GM23248 (cell line): ENCODE data around the gene ASIC2. TPM values are rescaled to one million over a fixed set of nuclear protein-coding genes. Genes with fewer than 3 reads are reported as not detected.

Source experiments
- DNase-seq: peaks from one replicate; pipeline ENCODE4 v3.0.0-alpha.2; 2015
- H2AFZ ChIP-seq: fragments of 200-600 bp; sonication (generic); 2 replicates; pipeline ENCODE4 v1.6.1; 2016; ENCODE audit warnings: antibody characterized with exemption
- H3F3A ChIP-seq: fragments of 200-600 bp; sonication (generic); 2 replicates; pipeline ENCODE4 v1.6.1; 2016; ENCODE audit warnings: mild to moderate bottlenecking, antibody characterized with exemption, mixed run types; ENCODE audit not compliant: insufficient read depth
- H3K27ac ChIP-seq: fragments of 200-600 bp; sonication (generic); 2 replicates; pipeline ENCODE4 v1.5.1; 2016; ENCODE audit warnings: mild to moderate bottlenecking
- H3K27me3 ChIP-seq: fragments of 200-600 bp; sonication (generic); replicated peaks from 2 replicates; pipeline ENCODE4 v1.6.1; 2016; ENCODE audit warnings: mild to moderate bottlenecking; ENCODE audit not compliant: insufficient read depth
- H3K36me3 ChIP-seq: fragments of 200-600 bp; sonication (generic); 2 replicates; pipeline ENCODE4 v1.6.1; 2016; ENCODE audit warnings: low read depth, mild to moderate bottlenecking
- H3K4me1 ChIP-seq: fragments of 200-600 bp; sonication (generic); 2 replicates; pipeline ENCODE4 v1.6.1; 2016; ENCODE audit warnings: mild to moderate bottlenecking; ENCODE audit not compliant: insufficient read depth
- H3K4me2 ChIP-seq: fragments of 200-600 bp; sonication (generic); one replicate; pipeline ENCODE4 v1.6.1; 2016; ENCODE audit warnings: mild to moderate bottlenecking; ENCODE audit not compliant: unreplicated experiment
- H3K4me3 ChIP-seq: fragments of 200-600 bp; sonication (generic); 2 replicates; pipeline ENCODE4 v1.5.1; 2016; ENCODE audit warnings: mild to moderate bottlenecking
- H3K79me2 ChIP-seq: fragments of 200-600 bp; sonication (generic); 2 replicates; pipeline ENCODE4 v1.6.1; 2016; ENCODE audit warnings: mild to moderate bottlenecking; ENCODE audit not compliant: insufficient read depth
- H3K9ac ChIP-seq: fragments of 200-600 bp; sonication (generic); 2 replicates; pipeline ENCODE4 v1.6.1; 2016; ENCODE audit warnings: mild to moderate bottlenecking
- H3K9me2 ChIP-seq: fragments of 200-600 bp; sonication (generic); 2 replicates; pipeline ENCODE4 v1.6.1; 2016; ENCODE audit warnings: mixed run types, mild to moderate bottlenecking, moderate library complexity; ENCODE audit not compliant: insufficient read depth
- H3K9me3 ChIP-seq: fragments of 200-600 bp; sonication (generic); one replicate; pipeline ENCODE4 v1.6.1; 2017; ENCODE audit warnings: low read depth
- H4K20me1 ChIP-seq: fragments of 200-600 bp; sonication (generic); 2 replicates; pipeline ENCODE4 v1.6.0; 2016; ENCODE audit not compliant: insufficient read depth
- EZH2 ChIP-seq: fragments of 200-600 bp; sonication (generic); IDR thresholded peaks from 2 replicates; pipeline ENCODE4 v1.6.1; 2018; ENCODE audit warnings: antibody characterized with exemption, mild to moderate bottlenecking; ENCODE audit not compliant: insufficient read depth, poor library complexity, severe bottlenecking
- EZH2phosphoT487 ChIP-seq: fragments of 200-600 bp; sonication (generic); IDR thresholded peaks from 2 replicates; pipeline ENCODE4 v1.6.1; 2018; ENCODE audit warnings: antibody characterized with exemption, moderate library complexity, mild to moderate bottlenecking, low read depth; ENCODE audit not compliant: insufficient read depth
- WGBS, 2 experiments: methylation state at CpG; one replicate each; pipeline ENCODE4 v1.1.6; 2015 to 2017; ENCODE audit warnings: low lambda C conversion rate in 2 of 2, low coverage in 1 of 2; ENCODE audit errors: missing lambda C conversion rate in 2 of 2; 5-methylcytosine and 5-hydroxymethylcytosine counted together
- in situ Hi-C: fragments of 300-500 bp; cut with MboI; formaldehyde crosslinking; loops from 2 replicates; pipeline ENCODE4 v1.15.0; 2020
- polyA plus RNA-seq: library from polyadenylated mRNA; unstranded; fragments of >200 nt; fragmentation: Nextera tagmentation; extraction: Ambion mirVana; gene quantifications from 2 replicates; pipeline ENCODE4 v1.2.1, GENCODE V29; 2016
- total RNA-seq: library from RNA; depleted of rRNA; stranded (reverse); fragments of >200 nt; shearing (Covaris generic); gene quantifications from 2 replicates; pipeline ENCODE4 v1.2.3, GENCODE V29; 2014

Gene ASIC2
- total and polyA plus RNA-seq, 2 experiments from 2014 or later: under 0.01 TPM; not detected in 1

- TF ChIP-seq EZH2phosphoT487 (no peak), EZH2 (no peak)
- Histone ChIP-seq H3K4me2 (no peak overlapping the region), H3K4me3 (no peak overlapping the region), H3K27me3 (peaks cover 5% of the 10 kb centered on the region), H3K9me2 (no peaks in the 10 kb centered on the region), H3K4me1 (no peaks in the 10 kb centered on the region), H4K20me1 (no peaks in the 10 kb centered on the region), H3F3A (no peaks in the 10 kb centered on the region), H3K36me3 (no peaks in the 10 kb centered on the region), H3K9me3 (no peaks in the 10 kb centered on the region), H3K9ac (no peak overlapping the region), H3K79me2 (no peaks in the 10 kb centered on the region), H3K27ac (no peak overlapping the region), H2AFZ (no peak overlapping the region)
- in situ Hi-C loops: no loop called here
- DNase-seq: no peak
Observed at GRCh38 chr17:33124185-33124584, 168.9 kb downstream of the ASIC2 start.

GRCh38 chr17:33121756-33122155 lies 171.3 kb downstream of the ASIC2 start:
- TF ChIP-seq EZH2phosphoT487: no peak
- TF ChIP-seq EZH2: no peak
- no peaks in the 10 kb centered on the region for H3K79me2 ChIP-seq
- H3K27ac ChIP-seq: no peak overlapping the region
- H3K4me2 ChIP-seq: no peak overlapping the region
- in situ Hi-C loops: no loop called here
- no peaks in the 10 kb centered on the region for H3K9me3 ChIP-seq
- H4K20me1 ChIP-seq: no peaks in the 10 kb centered on the region
- no peak for DNase-seq
- no peaks in the 10 kb centered on the region for H3F3A ChIP-seq
- no peak overlapping the region for H3K9ac ChIP-seq
- no peaks in the 10 kb centered on the region for H3K4me1 ChIP-seq
- no peak overlapping the region for H2AFZ ChIP-seq
- no peaks in the 10 kb centered on the region for H3K36me3 ChIP-seq
- no peak overlapping the region for H3K4me3 ChIP-seq
- 15 to 17% methylated on average over 1 of the region's 1 CpG for WGBS, 2 experiments
- peaks cover 21% of the 10 kb centered on the region for H3K27me3 ChIP-seq
- H3K9me2 ChIP-seq: no peaks in the 10 kb centered on the region

GRCh38 chr17:33121272-33121671 lies 171.8 kb downstream of the ASIC2 start:
- H3K4me1 ChIP-seq: no peaks in the 10 kb centered on the region
- no peaks in the 10 kb centered on the region for H3K9me2 ChIP-seq
- no peaks in the 10 kb centered on the region for H3K79me2 ChIP-seq
- H2AFZ ChIP-seq: no peak overlapping the region
- WGBS, 2 experiments: 32 to 40% methylated on average over 2 of the region's 2 CpGs
- DNase-seq: no peak
- peaks cover 21% of the 10 kb centered on the region for H3K27me3 ChIP-seq
- H3K4me2 ChIP-seq: no peak overlapping the region
- TF ChIP-seq EZH2 (no peak), EZH2phosphoT487 (no peak)
- H3K4me3 ChIP-seq: no peak overlapping the region
- no peaks in the 10 kb centered on the region for H3K36me3 ChIP-seq
- in situ Hi-C loops: no loop called here
- no peaks in the 10 kb centered on the region for H3K9me3 ChIP-seq
- no peaks in the 10 kb centered on the region for H3F3A ChIP-seq
- no peaks in the 10 kb centered on the region for H4K20me1 ChIP-seq
- H3K9ac ChIP-seq: no peak overlapping the region
- no peak overlapping the region for H3K27ac ChIP-seq

- no peak for DNase-seq
- no peaks in the 10 kb centered on the region for H3K4me1 ChIP-seq
- H3K27me3 ChIP-seq: peaks cover 21% of the 10 kb centered on the region
- no peak overlapping the region for H3K4me3 ChIP-seq
- no peaks in the 10 kb centered on the region for H4K20me1 ChIP-seq
- H3K79me2 ChIP-seq: no peaks in the 10 kb centered on the region
- no peaks in the 10 kb centered on the region for H3K9me3 ChIP-seq
- H3K36me3 ChIP-seq: no peaks in the 10 kb centered on the region
- H3K9me2 ChIP-seq: no peaks in the 10 kb centered on the region
- no peak overlapping the region for H3K27ac ChIP-seq
- in situ Hi-C loops: no loop called here
- H3K9ac ChIP-seq: no peak overlapping the region
- WGBS, 2 experiments: 22 to 26% methylated on average over 5 of the region's 5 CpGs
- no peak overlapping the region for H3K4me2 ChIP-seq
- H2AFZ ChIP-seq: no peak overlapping the region
- TF ChIP-seq EZH2phosphoT487: no peak
- TF ChIP-seq EZH2: no peak
- H3F3A ChIP-seq: no peaks in the 10 kb centered on the region
Observed at GRCh38 chr17:33120103-33120502, 173.0 kb downstream of the ASIC2 start.

- H4K20me1 ChIP-seq: no peaks in the 10 kb centered on the region
- no peaks in the 10 kb centered on the region for H3K36me3 ChIP-seq
- H2AFZ ChIP-seq: no peak overlapping the region
- peaks cover 21% of the 10 kb centered on the region for H3K27me3 ChIP-seq
- no peak overlapping the region for H3K27ac ChIP-seq
- no peaks in the 10 kb centered on the region for H3K4me1 ChIP-seq
- in situ Hi-C loops: no loop called here
- no peaks in the 10 kb centered on the region for H3K9me2 ChIP-seq
- H3F3A ChIP-seq: no peaks in the 10 kb centered on the region
- no peak for TF ChIP-seq EZH2
- TF ChIP-seq EZH2phosphoT487: no peak
- no peak for DNase-seq
- no peaks in the 10 kb centered on the region for H3K9me3 ChIP-seq
- no peak overlapping the region for H3K4me3 ChIP-seq
- no peaks in the 10 kb centered on the region for H3K79me2 ChIP-seq
- WGBS, 2 experiments: 38 to 40% methylated on average over 8 of the region's 8 CpGs
- H3K9ac ChIP-seq: no peak overlapping the region
- H3K4me2 ChIP-seq: no peak overlapping the region
Observed at GRCh38 chr17:33118391-33119075, 174.6 kb downstream of the ASIC2 start.
